Body of pancreas (tissue), 2 donors: ENCODE data around the gene NDRG3. TPM values are rescaled to one million over a fixed set of nuclear protein-coding genes. Genes with fewer than 3 reads are reported as not detected.

ENCODE experiments used
- small RNA-seq: library from RNA; depleted of rRNA; stranded (forward); fragments of <200 nt; gene quantifications from one replicate; pipeline ENCODE3, GENCODE V24; 2016
- total RNA-seq, 2 donors: library from RNA; depleted of rRNA; stranded (reverse); fragments of >200 nt; gene quantifications; one replicate each; pipeline ENCODE4 v1.1.0, GENCODE V29; 2016

NDRG3 gene
- total RNA-seq, 2 donors from 2014 or later, result 9.2 to 11.9 TPM

Small RNAs within 50 kb of the gene (small RNA-seq; reads per million reads assigned to genes)
- not detected for gene RF00019

Other genes with a start within 250 kb of the NDRG3 start
- 10 to 100 TPM; 16.9 to 26.7 TPM for gene MYL9, start 204.6 kb downstream of the NDRG3 start, total RNA-seq
- gene TGIF2, start 172.5 kb downstream of the NDRG3 start, total RNA-seq, result 10 to 100 TPM; 15.2 to 18.7 TPM
- 10 to 100 TPM; 27.0 to 42.0 TPM for gene RAB5IF, start 140.3 kb downstream of the NDRG3 start, total RNA-seq
- gene SLA2, start 99.9 kb downstream of the NDRG3 start, total RNA-seq, result 1 to 10 TPM in 1 of 2 donors, not detected in 1; 1.0 TPM
- 1 to 10 TPM; 1.8 to 5.6 TPM for gene DSN1, start 27.7 kb upstream of the NDRG3 start, total RNA-seq
- gene TLDC2, start 130.0 kb upstream of the NDRG3 start, total RNA-seq, result not detected
- 100 to 1,000 TPM in 1 of 2 donors, 10 to 100 TPM in 1; 87.7 to 116 TPM for gene SAMHD1, start 205.6 kb upstream of the NDRG3 start, total RNA-seq